ENCODE results near the gene GPX3. TPM values are rescaled to one million over a fixed set of nuclear protein-coding genes. Genes with fewer than 3 reads are reported as not detected.

Gene GPX3
- total and polyA plus RNA-seq, 2 of the 13 experiments (the other 11 are each of a cell fraction or from before 2014, with no cell fraction given) = 33.8 to 1,892 TPM

- TF ChIP-seq ZBTB49 (CRISPR knock-in tag; IDR thresholded peaks at IDR 0.05; ENCODE audit: borderline replicate concordance) = no peak
- 0 out of 2 replicates have a peak, but pooled peaks have one; percentile 22 for TF ChIP-seq ZNF605 (CRISPR knock-in tag; IDR thresholded peaks at IDR 0.05)
- no peak for TF ChIP-seq ZBTB4 (CRISPR knock-in tag; IDR thresholded peaks at IDR 0.05; ENCODE audit: borderline replicate concordance)
- TF ChIP-seq SUZ12 (IDR thresholded peaks at IDR 0.05; ENCODE audit: low read depth, low read length) = no peak
- TF ChIP-seq ASH2L (IDR thresholded peaks at IDR 0.05; ENCODE audit: insufficient read length, low read depth, low read length) = no peak
- TF ChIP-seq CEBPG (CRISPR knock-in tag; IDR thresholded peaks at IDR 0.05) = peak; percentile 78
- no peak for TF ChIP-seq KLF6 (CRISPR knock-in tag; IDR thresholded peaks at IDR 0.05)
- TF ChIP-seq KMT2A (CRISPR knock-in tag; IDR thresholded peaks at IDR 0.05) = 0 out of 2 replicates have a peak, but pooled peaks have one; percentile 26
- TF ChIP-seq ETV5 (CRISPR knock-in tag; IDR thresholded peaks at IDR 0.05; ENCODE audit: borderline replicate concordance) = no peak
- no peak for TF ChIP-seq ZMYM3 (CRISPR knock-in tag; IDR thresholded peaks at IDR 0.05)
- 0 out of 2 replicates have a peak, but pooled peaks have one; percentile 23 for TF ChIP-seq ZNF430 (CRISPR knock-in tag; IDR thresholded peaks at IDR 0.05)
- no peak for TF ChIP-seq CBX2 (IDR thresholded peaks at IDR 0.05; ENCODE audit: low read depth, low read length)
- TF ChIP-seq CBX2 (CRISPR knock-in tag; IDR thresholded peaks at IDR 0.05; ENCODE audit: low read depth) = no peak
- TF ChIP-seq FOXJ3 (CRISPR knock-in tag; IDR thresholded peaks at IDR 0.05; ENCODE audit: borderline replicate concordance) = no peak
- no peak for TF ChIP-seq ZNF12 (CRISPR knock-in tag; IDR thresholded peaks at IDR 0.05)
- TF ChIP-seq ZNF205 (CRISPR knock-in tag; IDR thresholded peaks at IDR 0.05) = no peak
- no peak for TF ChIP-seq RBM39 (IDR thresholded peaks at IDR 0.05; ENCODE audit: low read depth, low read length, poor library complexity, severe bottlenecking)
- TF ChIP-seq SIN3B (IDR thresholded peaks at IDR 0.05; ENCODE audit: low read length) = no peak
- no peak for TF ChIP-seq ZNF563 (CRISPR knock-in tag; IDR thresholded peaks at IDR 0.05)
- 0 out of 2 replicates have a peak, but pooled peaks have one; percentile 9 for TF ChIP-seq CREM (IDR thresholded peaks at IDR 0.05)
- TF ChIP-seq CREM (CRISPR knock-in tag; IDR thresholded peaks at IDR 0.05) = no peak
- no peak for TF ChIP-seq ZNF274 (CRISPR knock-in tag; IDR thresholded peaks at IDR 0.05)
- peak; percentile 39; the same call in 1 of the 2 replicates for TF ChIP-seq TCF7 (IDR thresholded peaks at IDR 0.05; ENCODE audit: low read depth)
- no peak for TF ChIP-seq MYC (CRISPR knock-in tag; IDR thresholded peaks at IDR 0.05; ENCODE audit: borderline replicate concordance)
- TF ChIP-seq SRSF1 (optimal IDR thresholded peaks at IDR 0.05; ENCODE audit: low read depth, low read length) = no peak
Measured at GRCh38 chr5:151016700-151017099, 3.7 kb upstream of the GPX3 start (continued).
